Measurements from ENCODE around the gene LENG1. TPM values are rescaled to one million over a fixed set of nuclear protein-coding genes. Genes with fewer than 3 reads are reported as not detected.
A peak's percentile ranks its signal among the peaks of the same experiment; 100 is the strongest.

Gene LENG1
- total and polyA plus RNA-seq, 2 donors (not counting 3 experiments of a cell fraction or from before 2014, with no cell fraction given) = 3.0 to 5.0 TPM

DNA sequence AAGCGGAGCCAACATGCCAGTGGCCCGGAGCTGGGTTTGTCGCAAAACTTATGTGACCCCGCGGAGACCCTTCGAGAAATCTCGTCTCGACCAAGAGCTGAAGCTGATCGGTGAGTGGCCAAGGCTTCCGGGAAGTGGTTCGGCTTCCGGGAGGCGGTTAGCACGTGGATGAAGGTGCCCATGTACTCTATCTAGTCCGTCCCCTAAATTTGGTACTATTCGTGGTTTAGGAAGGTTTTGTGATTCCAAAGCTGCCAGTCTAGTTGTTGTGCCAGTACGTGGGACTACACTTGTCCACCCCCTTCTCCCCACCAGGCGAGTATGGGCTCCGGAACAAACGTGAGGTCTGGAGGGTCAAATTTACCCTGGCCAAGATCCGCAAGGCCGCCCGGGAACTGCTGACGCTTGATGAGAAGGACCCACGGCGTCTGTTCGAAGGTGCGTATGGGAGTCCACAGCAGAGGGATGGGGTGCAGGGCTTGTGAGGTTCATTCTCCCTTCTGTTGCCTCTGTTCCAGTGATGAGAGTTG lies 41.7 kb upstream of the LENG1 start:
- H3K9me3 ChIP-seq (replicated peaks; ENCODE audit: control insufficient read depth, insufficient read depth, low read length) = no peaks in the 10 kb centered on the region
- no peak for TF ChIP-seq POLR2A (IDR thresholded peaks at IDR 0.05; ENCODE audit: low read depth, low read length)
- TF ChIP-seq POLR2AphosphoS5 (IDR thresholded peaks at IDR 0.05; ENCODE audit: insufficient read depth, low read depth, low read length) = no peak
- TF ChIP-seq MYC (IDR thresholded peaks at IDR 0.05; ENCODE audit: low read depth, low read length) = no peak
- no peak for TF ChIP-seq FOS (IDR thresholded peaks at IDR 0.05; ENCODE audit: borderline replicate concordance, insufficient read depth, low read length)
- TF ChIP-seq, protein P1, sequence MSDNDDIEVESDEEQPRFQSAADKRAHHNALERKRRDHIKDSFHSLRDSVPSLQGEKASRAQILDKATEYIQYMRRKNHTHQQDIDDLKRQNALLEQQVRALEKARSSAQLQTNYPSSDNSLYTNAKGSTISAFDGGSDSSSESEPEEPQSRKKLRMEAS (IDR thresholded peaks at IDR 0.05; ENCODE audit: insufficient read depth, insufficient read length) = no peak
- no peak for TF ChIP-seq EZH2 (IDR thresholded peaks at IDR 0.05; ENCODE audit: borderline replicate concordance, low read depth, low read length, severe bottlenecking)
- no peak for TF ChIP-seq GATA2 (IDR thresholded peaks at IDR 0.05; ENCODE audit: insufficient read depth, insufficient read length, low read depth, low read length)
- TF ChIP-seq JUN (IDR thresholded peaks at IDR 0.05; ENCODE audit: borderline replicate concordance, insufficient read depth, insufficient read length, low read depth) = no peak
- TF ChIP-seq, protein P2, sequence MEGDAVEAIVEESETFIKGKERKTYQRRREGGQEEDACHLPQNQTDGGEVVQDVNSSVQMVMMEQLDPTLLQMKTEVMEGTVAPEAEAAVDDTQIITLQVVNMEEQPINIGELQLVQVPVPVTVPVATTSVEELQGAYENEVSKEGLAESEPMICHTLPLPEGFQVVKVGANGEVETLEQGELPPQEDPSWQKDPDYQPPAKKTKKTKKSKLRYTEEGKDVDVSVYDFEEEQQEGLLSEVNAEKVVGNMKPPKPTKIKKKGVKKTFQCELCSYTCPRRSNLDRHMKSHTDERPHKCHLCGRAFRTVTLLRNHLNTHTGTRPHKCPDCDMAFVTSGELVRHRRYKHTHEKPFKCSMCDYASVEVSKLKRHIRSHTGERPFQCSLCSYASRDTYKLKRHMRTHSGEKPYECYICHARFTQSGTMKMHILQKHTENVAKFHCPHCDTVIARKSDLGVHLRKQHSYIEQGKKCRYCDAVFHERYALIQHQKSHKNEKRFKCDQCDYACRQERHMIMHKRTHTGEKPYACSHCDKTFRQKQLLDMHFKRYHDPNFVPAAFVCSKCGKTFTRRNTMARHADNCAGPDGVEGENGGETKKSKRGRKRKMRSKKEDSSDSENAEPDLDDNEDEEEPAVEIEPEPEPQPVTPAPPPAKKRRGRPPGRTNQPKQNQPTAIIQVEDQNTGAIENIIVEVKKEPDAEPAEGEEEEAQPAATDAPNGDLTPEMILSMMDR (IDR thresholded peaks at IDR 0.05; ENCODE audit: extremely low read depth in 1 of 2, insufficient read depth in 1 of 2, low read depth in 1 of 2, low read length in 2 of 2) = no peak
- H3K9ac ChIP-seq (replicated peaks; ENCODE audit: extremely low read depth, insufficient read depth, low read length) = peak overlapping the region; percentile 95
- H3K27ac ChIP-seq (ENCODE audit: insufficient read depth, low read depth, low read length) = peak overlapping the region; percentile 91
- peaks cover 3% of the 10 kb centered on the region for H4K20me1 ChIP-seq (replicated peaks; ENCODE audit: control insufficient read depth, extremely low read depth, insufficient read depth, low read length)
- H3K4me3 ChIP-seq (replicated peaks in 1 of 3; ENCODE audit: insufficient read depth in 1 of 3, low read depth in 1 of 3, low read length in 3 of 3) = peak overlapping the region; percentile 45 to 97 (median 64)
- DNase-seq (ENCODE audit: low read depth, low spot score) = no peak
- dilution Hi-C loops (cut with MboI; ENCODE audit: extremely low pct_ligation_motif_present, low sequenced_read_pairs) (no loop called here), intact Hi-C loops (cut with micrococcal nuclease) (loop anchor here (5.0 kb wide), 2 partner anchors 39 to 246 kb away; partner anchors contain the start of gene LENG8)
- no peaks in the 10 kb centered on the region for H3K27me3 ChIP-seq (ENCODE audit: control insufficient read depth in 2 of 2, insufficient read depth in 2 of 2, low read length in 2 of 2)
- FAIRE-seq = no peak
- ChIA-PET POLR2A (interaction anchor here (0.7 to 6.0 kb wide), 7 partner anchors 9 to 680 kb away, joined by 3 to 91 read pairs (median 4); partner anchors contain the start of genes CNOT3, MBOAT7, MYADM and PRPF31), CTCF (interaction anchor here (1.4 to 2.0 kb wide), 2 partner anchors 10 to 65 kb away, joined by 8 read pairs; partner anchors contain the start of gene TSEN34)
- H2AFZ ChIP-seq (ENCODE audit: low read depth, low read length) = no peak overlapping the region
- BruUV-seq (replicated peaks) = TSS peak; percentile 54
- H3K79me2 ChIP-seq (ENCODE audit: control insufficient read depth, insufficient read depth, low read length) = peaks cover 56% of the 10 kb centered on the region
- peaks cover 40% of the 10 kb centered on the region for H3K4me1 ChIP-seq (ENCODE audit: control insufficient read depth, extremely low read depth, insufficient read depth, low read length)
- H3K9me1 ChIP-seq (replicated peaks; ENCODE audit: control insufficient read depth, extremely low read depth, insufficient read depth, low read length) = no peaks in the 10 kb centered on the region
- H3K4me2 ChIP-seq (ENCODE audit: insufficient read depth, low read length) = peak overlapping the region; percentile 96
- H3K36me3 ChIP-seq (ENCODE audit: control insufficient read depth in 2 of 2, extremely low read depth in 1 of 2, insufficient read depth in 2 of 2, low read length in 2 of 2) = peaks cover 32 to 34% of the 10 kb centered on the region in 2 experiments
